ENCODE measurements around the gene SAMSN1. TPM values are rescaled to one million over a fixed set of nuclear protein-coding genes. Genes with fewer than 3 reads are reported as not detected.

SAMSN1 gene
- total RNA-seq, 4 donors from 2014 or later = 1.6 to 22.5 (median 2.9) TPM

- no peak for DNase-seq (ENCODE audit: extremely low spot score)
- no peaks in the 10 kb centered on the region for H3K36me3 ChIP-seq
- no peak for TF ChIP-seq POLR2AphosphoS5 (IDR thresholded peaks at IDR 0.05)
- TF ChIP-seq POLR2A (IDR thresholded peaks at IDR 0.05; ENCODE audit: low read depth) = no peak
- TF ChIP-seq CTCF (IDR thresholded peaks at IDR 0.05) = no peak
- H3K4me3 ChIP-seq = no peak overlapping the region
- H3K27ac ChIP-seq (replicated peaks in 1 of 4) = no peak overlapping the region
- H3K4me1 ChIP-seq = no peaks in the 10 kb centered on the region
- intact Hi-C loops (cut with DNase I) = no loop called here
- H3K9me3 ChIP-seq = peaks cover 0 to 3% (median 0%) of the 10 kb centered on the region in 4 donors
- H3K27me3 ChIP-seq = no peaks in the 10 kb centered on the region
Measured at GRCh38 chr21:14535702-14536101, 10.4 kb downstream of the SAMSN1 start.

GRCh38 chr21:14533499-14534428, 12.4 kb downstream of the SAMSN1 start:
- intact Hi-C loops (cut with DNase I) = no loop called here
- no peaks in the 10 kb centered on the region for H3K4me1 ChIP-seq
- no peaks in the 10 kb centered on the region for H3K27me3 ChIP-seq
- H3K27ac ChIP-seq (replicated peaks in 1 of 4) = no peak overlapping the region
- peaks cover 0 to 3% (median 0%) of the 10 kb centered on the region in 4 donors for H3K9me3 ChIP-seq
- no peak for DNase-seq (ENCODE audit: extremely low spot score)
- no peaks in the 10 kb centered on the region for H3K36me3 ChIP-seq
- H3K4me3 ChIP-seq = no peak overlapping the region
- WGBS = 79% methylated on average over 6 of the region's 6 CpGs
- TF ChIP-seq EP300 (IDR thresholded peaks at IDR 0.05) (no peak), CTCF (IDR thresholded peaks at IDR 0.05) (no peak), POLR2A (IDR thresholded peaks at IDR 0.05; ENCODE audit: low read depth) (no peak), POLR2AphosphoS5 (IDR thresholded peaks at IDR 0.05) (no peak)

- 70% methylated on average over 3 of the region's 3 CpGs for WGBS
Measured at GRCh38 chr21:14531757-14532316, 14.3 kb downstream of the SAMSN1 start.

GRCh38 chr21:14530592-14530991, 15.5 kb downstream of the SAMSN1 start:
- TF ChIP-seq POLR2A (IDR thresholded peaks at IDR 0.05; ENCODE audit: low read depth) (no peak), CTCF (IDR thresholded peaks at IDR 0.05) (no peak), EP300 (IDR thresholded peaks at IDR 0.05) (no peak), POLR2AphosphoS5 (IDR thresholded peaks at IDR 0.05) (no peak)
- 90% methylated on average over 2 of the region's 2 CpGs for WGBS
- DNase-seq (ENCODE audit: extremely low spot score) = no peak
- Histone ChIP-seq H3K4me1 (peaks cover 0 to 13% (median 0%) of the 10 kb centered on the region in 4 donors), H3K9me3 (peaks cover 0 to under 1% (median 0%) of the 10 kb centered on the region in 4 donors), H3K4me3 (no peak overlapping the region), H3K27me3 (no peaks in the 10 kb centered on the region), H3K27ac (replicated peaks in 1 of 4) (no peak overlapping the region), H3K36me3 (no peaks in the 10 kb centered on the region)
- intact Hi-C loops (cut with DNase I) = no loop called here

More at GRCh38 chr21:14531757-14532316, 14.3 kb downstream of the SAMSN1 start:
- no peak overlapping the region for H3K27ac ChIP-seq (replicated peaks in 1 of 4)
- peaks cover 0 to 2% (median 0%) of the 10 kb centered on the region in 4 donors for H3K4me1 ChIP-seq
- DNase-seq (ENCODE audit: extremely low spot score) = no peak
- no peaks in the 10 kb centered on the region for H3K27me3 ChIP-seq
- no peaks in the 10 kb centered on the region for H3K36me3 ChIP-seq
- H3K4me3 ChIP-seq = no peak overlapping the region
- TF ChIP-seq CTCF (IDR thresholded peaks at IDR 0.05) = no peak
- TF ChIP-seq POLR2AphosphoS5 (IDR thresholded peaks at IDR 0.05) = no peak
- TF ChIP-seq POLR2A (IDR thresholded peaks at IDR 0.05; ENCODE audit: low read depth) = no peak
- TF ChIP-seq EP300 (IDR thresholded peaks at IDR 0.05) = no peak
- H3K9me3 ChIP-seq = peaks cover 0 to 3% (median 0%) of the 10 kb centered on the region in 4 donors
- intact Hi-C loops (cut with DNase I) = no loop called here
